Activated CD8-positive, alpha-beta T cell treated with anti-CD3 and anti-CD28 coated beads for 36 hours (primary cell): ENCODE data around the gene NARS2. TPM values are rescaled to one million over a fixed set of nuclear protein-coding genes. Genes with fewer than 3 reads are reported as not detected.
"Not testable (repeated sequence)": the region's sequence is repeated elsewhere in the genome, so short reads cannot be mapped to it uniquely, and the experiment has no call there.

Experiments used
- ATAC-seq: fragments of 200-7000 bp; cut with Tn5 transposase; one replicate; pipeline ENCODE4 v1.10.0; 2021; ENCODE audit warnings: mild to moderate bottlenecking, moderate library complexity
- CTCF ChIA-PET: fragments of 350-600 bp; sonication (Branson Sonifier 250); formaldehyde crosslinking; loops from one replicate; lab custom pipeline; 2021; ENCODE audit warnings: antibody characterized with exemption; lab: Charles Lee
- POLR2A ChIA-PET: fragments of 350-600 bp; sonication (Branson Sonifier 250); formaldehyde crosslinking; loops from one replicate; lab custom pipeline; 2021; ENCODE audit warnings: antibody characterized with exemption; lab: Charles Lee
- DNase-seq: peaks from one replicate; pipeline ENCODE4 v3.0.0-alpha.2; 2020
- H3K27ac Mint-ChIP-seq: one replicate; pipeline ENCODE4 v1.8.0; 2021; ENCODE audit warnings: mild to moderate bottlenecking, mixed read lengths
- H3K27me3 Mint-ChIP-seq: one replicate; pipeline ENCODE4 v1.8.0; 2021; ENCODE audit warnings: mixed read lengths
- H3K36me3 Mint-ChIP-seq: one replicate; pipeline ENCODE4 v1.8.0; 2021; ENCODE audit warnings: low read depth, mixed read lengths
- H3K4me1 Mint-ChIP-seq: one replicate; pipeline ENCODE4 v1.8.0; 2021; ENCODE audit warnings: low read depth, mixed read lengths
- H3K4me3 Mint-ChIP-seq: one replicate; pipeline ENCODE4 v1.8.0; 2021; ENCODE audit warnings: mild to moderate bottlenecking, moderate library complexity, mixed read lengths
- H3K9me3 Mint-ChIP-seq: one replicate; pipeline ENCODE4 v1.8.0; 2021; ENCODE audit warnings: mixed read lengths
- intact Hi-C: fragments of 100-400 bp; cut with micrococcal nuclease; formaldehyde crosslinking; loops from one replicate; pipeline ENCODE4 v1.10.0; 2022
- total RNA-seq, 2 experiments: library from RNA; stranded (reverse); gene quantifications; one replicate each; pipeline ENCODE4 v1.2.3, GENCODE V29; 2021
- TF ChIP-seq, protein P1 (sequence below): fragments of 200-600 bp; IDR thresholded peaks from one replicate; pipeline ENCODE4 v1.8.0; 2022; ENCODE audit warnings: antibody characterized with exemption, mild to moderate bottlenecking

NARS2 gene
- total RNA-seq, 2 experiments from 2014 or later: 26.2 to 32.1 TPM

DNA sequence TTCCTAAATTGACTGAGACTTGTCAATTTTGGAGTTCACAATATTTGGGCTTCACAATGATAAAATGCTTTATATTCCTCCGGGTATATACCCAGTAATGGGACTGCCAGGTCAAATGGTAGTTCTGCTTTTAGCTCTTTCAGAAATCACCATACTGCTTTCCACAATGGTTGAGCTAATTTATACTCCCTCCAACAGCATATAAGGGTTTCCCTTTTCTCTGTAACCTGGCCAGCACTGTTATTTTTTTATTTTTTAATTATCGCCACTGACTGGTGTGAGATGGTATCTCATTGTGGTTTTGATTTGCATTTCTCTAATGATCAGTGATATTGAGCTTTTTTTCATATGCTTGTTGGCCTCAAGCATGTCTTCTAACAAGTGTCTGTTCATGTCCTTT, 21.8 kb downstream of the NARS2 start:
- peaks cover 50% of the 10 kb centered on the region for H3K36me3 Mint-ChIP-seq
- H3K27ac Mint-ChIP-seq: no peak overlapping the region
- TF ChIP-seq, protein P1, sequence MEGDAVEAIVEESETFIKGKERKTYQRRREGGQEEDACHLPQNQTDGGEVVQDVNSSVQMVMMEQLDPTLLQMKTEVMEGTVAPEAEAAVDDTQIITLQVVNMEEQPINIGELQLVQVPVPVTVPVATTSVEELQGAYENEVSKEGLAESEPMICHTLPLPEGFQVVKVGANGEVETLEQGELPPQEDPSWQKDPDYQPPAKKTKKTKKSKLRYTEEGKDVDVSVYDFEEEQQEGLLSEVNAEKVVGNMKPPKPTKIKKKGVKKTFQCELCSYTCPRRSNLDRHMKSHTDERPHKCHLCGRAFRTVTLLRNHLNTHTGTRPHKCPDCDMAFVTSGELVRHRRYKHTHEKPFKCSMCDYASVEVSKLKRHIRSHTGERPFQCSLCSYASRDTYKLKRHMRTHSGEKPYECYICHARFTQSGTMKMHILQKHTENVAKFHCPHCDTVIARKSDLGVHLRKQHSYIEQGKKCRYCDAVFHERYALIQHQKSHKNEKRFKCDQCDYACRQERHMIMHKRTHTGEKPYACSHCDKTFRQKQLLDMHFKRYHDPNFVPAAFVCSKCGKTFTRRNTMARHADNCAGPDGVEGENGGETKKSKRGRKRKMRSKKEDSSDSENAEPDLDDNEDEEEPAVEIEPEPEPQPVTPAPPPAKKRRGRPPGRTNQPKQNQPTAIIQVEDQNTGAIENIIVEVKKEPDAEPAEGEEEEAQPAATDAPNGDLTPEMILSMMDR: no peak
- no peak for DNase-seq
- no peaks in the 10 kb centered on the region for H3K27me3 Mint-ChIP-seq
- CTCF ChIA-PET: interaction anchor here (4.8 kb wide), 1 partner anchor 12 kb away, joined by 32 read pairs; no protein-coding TSS in a partner anchor
- H3K9me3 Mint-ChIP-seq: no peaks in the 10 kb centered on the region
- H3K4me1 Mint-ChIP-seq: peaks cover 28% of the 10 kb centered on the region
- intact Hi-C loops: no loop called here
- no peak for ATAC-seq
- POLR2A ChIA-PET: no interaction called here
- H3K4me3 Mint-ChIP-seq: no peak overlapping the region

DNA sequence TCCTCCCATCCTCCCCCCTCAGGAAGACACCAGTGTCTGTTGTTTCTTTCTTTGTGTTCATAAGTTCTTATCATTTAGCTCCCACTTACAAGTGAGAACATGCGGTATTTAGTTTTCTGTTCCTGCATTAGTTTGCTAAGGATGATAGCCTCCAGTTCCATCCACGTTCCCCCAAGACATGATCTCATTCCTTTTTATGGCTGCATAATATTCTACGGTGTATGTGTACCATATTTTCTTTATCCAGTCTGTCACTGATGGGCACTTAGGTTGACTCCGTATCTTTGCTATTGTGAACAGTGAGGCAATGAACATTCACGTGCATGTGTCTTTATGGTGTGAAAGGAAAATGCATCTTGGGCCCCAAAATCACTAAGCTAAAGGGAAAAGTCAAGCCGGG, 22.5 kb downstream of the NARS2 start:
- CTCF ChIA-PET: interaction anchor here (4.8 kb wide), 1 partner anchor 12 kb away, joined by 32 read pairs; no protein-coding TSS in a partner anchor
- H3K9me3 Mint-ChIP-seq, H3K27me3 Mint-ChIP-seq, H3K4me3 Mint-ChIP-seq, H3K27ac Mint-ChIP-seq, ATAC-seq, intact Hi-C loops, DNase-seq, POLR2A ChIA-PET: not testable (repeated sequence)
- peaks cover 47% of the 10 kb centered on the region for H3K36me3 Mint-ChIP-seq
- peaks cover 28% of the 10 kb centered on the region for H3K4me1 Mint-ChIP-seq

DNA sequence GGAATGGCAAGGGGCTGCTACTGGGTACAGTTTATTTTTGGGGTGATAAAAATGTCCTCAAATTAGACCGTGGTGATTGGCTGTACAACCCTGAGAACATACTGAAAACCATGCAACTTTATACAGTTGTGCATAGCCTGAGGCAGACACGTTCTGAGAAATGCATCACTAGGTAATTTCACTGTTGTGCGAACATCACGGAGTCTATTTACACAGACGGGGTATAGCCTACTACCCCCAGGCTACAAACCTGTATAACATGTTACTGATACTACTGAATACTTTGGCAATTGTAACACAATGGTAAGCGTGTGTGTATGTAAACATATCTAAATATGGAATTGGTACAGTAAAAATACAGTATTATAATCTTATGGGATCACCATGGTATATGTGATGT, 23.6 kb downstream of the NARS2 start:
- Mint-ChIP-seq H3K4me3 (no peak overlapping the region), H3K9me3 (no peaks in the 10 kb centered on the region), H3K27me3 (no peaks in the 10 kb centered on the region), H3K4me1 (peaks cover 19% of the 10 kb centered on the region), H3K27ac (no peak overlapping the region), H3K36me3 (peaks cover 36% of the 10 kb centered on the region)
- intact Hi-C loops: no loop called here
- TF ChIP-seq, protein P1: no peak
- ATAC-seq: no peak
- ChIA-PET CTCF (interaction anchor here (4.8 kb wide), 1 partner anchor 13 kb away, joined by 32 read pairs; no protein-coding TSS in a partner anchor), POLR2A (no interaction called here)
- no peak for DNase-seq

DNA sequence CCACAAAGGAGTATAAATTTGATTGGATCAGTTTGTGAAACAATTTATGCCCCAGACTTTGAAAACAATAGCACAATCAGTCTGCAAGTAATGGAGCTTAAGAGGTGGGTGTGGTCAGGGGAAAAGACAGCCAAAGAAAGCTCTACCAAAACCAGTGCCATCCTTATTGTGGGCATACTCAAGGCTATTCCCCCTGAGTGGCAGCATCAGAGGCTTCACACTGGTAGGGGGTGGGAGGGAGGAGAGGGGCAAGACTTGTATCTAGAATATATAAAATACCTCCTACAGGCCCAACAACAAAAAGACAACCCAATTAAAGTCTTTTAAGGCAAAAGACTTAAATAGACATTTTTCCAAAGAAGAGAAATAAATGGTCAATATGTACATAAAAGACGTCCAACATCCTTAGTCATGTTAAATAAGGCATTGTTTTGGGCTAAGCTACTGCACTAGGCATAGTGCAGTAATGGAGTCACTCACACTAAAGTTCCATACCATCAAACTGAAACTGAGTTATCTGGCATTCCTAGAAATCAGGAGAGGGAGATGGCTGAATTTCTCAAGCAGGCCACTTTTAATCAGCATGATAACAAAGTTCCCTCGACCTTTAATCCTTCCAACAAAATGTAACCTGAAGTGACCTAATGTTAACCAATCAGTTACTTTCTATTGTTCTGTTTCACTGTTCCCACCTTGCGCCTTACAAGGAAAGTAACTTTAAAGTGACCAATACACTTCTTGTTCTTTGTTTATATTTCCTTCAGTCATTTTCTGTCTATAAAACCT, 24.8 kb downstream of the NARS2 start:
- intact Hi-C loops: no loop called here
- no peak for DNase-seq
- Mint-ChIP-seq H3K27ac (no peak overlapping the region), H3K4me1 (peaks cover 11% of the 10 kb centered on the region), H3K4me3 (no peak overlapping the region), H3K9me3 (no peaks in the 10 kb centered on the region), H3K36me3 (peaks cover 26% of the 10 kb centered on the region), H3K27me3 (no peaks in the 10 kb centered on the region)
- ATAC-seq: no peak
- POLR2A ChIA-PET: interaction anchor here (1.0 kb wide), 1 partner anchor 15 kb away, joined by 3 read pairs; no protein-coding TSS in a partner anchor
- CTCF ChIA-PET: interaction anchor here (1.2 to 4.8 kb wide), 2 partner anchors 15 to 235 kb away, joined by 4 to 32 read pairs; no protein-coding TSS in a partner anchor
- TF ChIP-seq, protein P1: no peak

DNA sequence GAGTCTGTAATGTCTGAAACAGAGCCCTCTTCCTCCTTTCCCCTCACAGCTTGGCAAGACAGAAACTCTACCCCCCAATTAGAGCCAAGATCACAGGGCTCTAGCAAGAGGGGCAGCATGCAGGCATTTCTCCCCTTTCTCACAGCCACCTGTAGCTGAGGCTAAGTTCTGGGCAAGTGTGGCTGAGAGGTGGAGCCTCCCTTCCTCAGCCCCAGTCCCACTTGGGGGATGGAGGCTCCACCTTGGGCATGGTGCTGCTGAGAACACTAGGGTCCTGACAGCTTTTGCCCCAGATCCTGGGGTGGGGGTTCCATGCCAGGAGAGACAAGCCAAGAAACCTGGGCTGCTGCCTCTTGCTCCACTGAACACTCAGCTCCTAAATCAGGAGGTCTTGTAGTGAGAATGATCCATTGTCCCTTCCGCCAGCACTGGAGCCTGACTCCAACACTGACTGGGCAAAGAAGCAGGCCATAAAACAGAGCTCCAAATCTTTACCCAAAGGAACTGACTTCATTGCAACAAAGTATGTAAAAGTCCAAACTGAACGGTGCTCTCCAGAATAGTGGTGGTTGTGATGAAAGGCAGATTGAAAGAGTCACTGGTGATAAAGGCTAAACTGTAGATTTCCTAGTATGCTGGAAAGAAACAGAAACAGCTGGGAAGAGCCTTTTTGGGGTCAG, 25.6 kb downstream of the NARS2 start:
- ChIA-PET POLR2A (interaction anchor here (1.0 kb wide), 1 partner anchor 16 kb away, joined by 3 read pairs; no protein-coding TSS in a partner anchor), CTCF (interaction anchor here (1.2 to 4.8 kb wide), 2 partner anchors 16 to 234 kb away, joined by 4 to 32 read pairs; no protein-coding TSS in a partner anchor)
- Mint-ChIP-seq H3K27me3 (no peaks in the 10 kb centered on the region), H3K4me1 (peaks cover 11% of the 10 kb centered on the region), H3K27ac (no peak overlapping the region), H3K36me3 (peaks cover 20% of the 10 kb centered on the region), H3K9me3 (no peaks in the 10 kb centered on the region), H3K4me3 (no peak overlapping the region)
- intact Hi-C loops: no loop called here
- TF ChIP-seq, protein P1: no peak
- ATAC-seq (no peak), DNase-seq (no peak)
